Hepatocyte (in vitro differentiated cells): ENCODE results near the gene LRBA. TPM values are rescaled to one million over a fixed set of nuclear protein-coding genes. Genes with fewer than 3 reads are reported as not detected.

Source experiments
- DNase-seq: peaks from one replicate; pipeline ENCODE4 v3.0.0-alpha.2; 2016; ENCODE audit warnings: low spot score
- H2AFZ ChIP-seq: fragments of 200-600 bp; sonication (generic); 2 replicates; pipeline ENCODE4 v1.6.0; 2016; ENCODE audit warnings: antibody characterized with exemption, mild to moderate bottlenecking
- H3K27ac ChIP-seq: fragments of 200-600 bp; sonication (generic); 2 replicates; pipeline ENCODE4 v1.5.1; 2016; ENCODE audit warnings: mild to moderate bottlenecking
- H3K27me3 ChIP-seq: fragments of 200-600 bp; sonication (generic); 2 replicates; pipeline ENCODE4 v1.6.1; 2016
- H3K36me3 ChIP-seq: fragments of 200-600 bp; sonication (generic); replicated peaks from 2 replicates; pipeline ENCODE4 v1.5.1; 2016; ENCODE audit warnings: low read depth; ENCODE audit not compliant: insufficient read depth
- H3K4me1 ChIP-seq: fragments of 200-600 bp; sonication (generic); 2 replicates; pipeline ENCODE4 v1.5.1; 2016; ENCODE audit warnings: mild to moderate bottlenecking, moderate library complexity; ENCODE audit not compliant: insufficient read depth
- H3K4me2 ChIP-seq: fragments of 200-600 bp; sonication (generic); 2 replicates; pipeline ENCODE4 v1.6.0; 2016
- H3K4me3 ChIP-seq: fragments of 200-600 bp; sonication (generic); 2 replicates; pipeline ENCODE4 v1.5.1; 2016; ENCODE audit warnings: mild to moderate bottlenecking
- H3K79me2 ChIP-seq: fragments of 200-600 bp; sonication (generic); 2 replicates; pipeline ENCODE4 v1.6.0; 2017; ENCODE audit warnings: mild to moderate bottlenecking
- H3K9me2 ChIP-seq: fragments of 200-600 bp; sonication (generic); replicated peaks from 2 replicates; pipeline ENCODE4 v1.6.0; 2017; ENCODE audit warnings: mild to moderate bottlenecking; ENCODE audit not compliant: insufficient read depth
- H3K9me3 ChIP-seq: fragments of 200-600 bp; sonication (generic); 2 replicates; pipeline ENCODE4 v1.5.1; 2016; ENCODE audit warnings: low read depth, mild to moderate bottlenecking
- H4K20me1 ChIP-seq: fragments of 200-600 bp; sonication (generic); 2 replicates; pipeline ENCODE4 v1.6.0; 2016; ENCODE audit warnings: mild to moderate bottlenecking; ENCODE audit not compliant: insufficient read depth, poor library complexity, severe bottlenecking
- CTCF ChIP-seq: fragments of 200-600 bp; sonication (generic); IDR thresholded peaks from 2 replicates; pipeline ENCODE4 v1.5.1; 2016; ENCODE audit warnings: antibody characterized with exemption, mild to moderate bottlenecking; ENCODE audit not compliant: poor library complexity
- EZH2 ChIP-seq: fragments of 200-600 bp; sonication (generic); IDR thresholded peaks from 2 replicates; pipeline ENCODE4 v1.6.1; 2016; ENCODE audit warnings: antibody characterized with exemption, mild to moderate bottlenecking, borderline replicate concordance
- EZH2phosphoT487 ChIP-seq: fragments of 200-600 bp; sonication (generic); IDR thresholded peaks from one replicate; pipeline ENCODE4 v1.6.1; 2018; ENCODE audit warnings: antibody characterized with exemption, mild to moderate bottlenecking, low read depth, moderate library complexity; ENCODE audit not compliant: unreplicated experiment, severe bottlenecking
- WGBS: methylation state at CpG from one replicate; pipeline ENCODE4 v1.1.6; 2016; ENCODE audit warnings: low lambda C conversion rate; ENCODE audit errors: missing lambda C conversion rate; 5-methylcytosine and 5-hydroxymethylcytosine counted together
- polyA plus RNA-seq: library from polyadenylated mRNA; unstranded; fragments of >200 nt; fragmentation: Nextera tagmentation; extraction: Ambion mirVana; gene quantifications from 2 replicates; pipeline ENCODE4 v1.2.1, GENCODE V29; 2016
- total RNA-seq: library from RNA; depleted of rRNA; stranded (reverse); fragments of >200 nt; gene quantifications from 2 replicates; pipeline ENCODE4 v1.2.3, GENCODE V29; 2014

Gene LRBA
- total and polyA plus RNA-seq, 2 experiments from 2014 or later = 14.1 to 69.4 TPM

DNA sequence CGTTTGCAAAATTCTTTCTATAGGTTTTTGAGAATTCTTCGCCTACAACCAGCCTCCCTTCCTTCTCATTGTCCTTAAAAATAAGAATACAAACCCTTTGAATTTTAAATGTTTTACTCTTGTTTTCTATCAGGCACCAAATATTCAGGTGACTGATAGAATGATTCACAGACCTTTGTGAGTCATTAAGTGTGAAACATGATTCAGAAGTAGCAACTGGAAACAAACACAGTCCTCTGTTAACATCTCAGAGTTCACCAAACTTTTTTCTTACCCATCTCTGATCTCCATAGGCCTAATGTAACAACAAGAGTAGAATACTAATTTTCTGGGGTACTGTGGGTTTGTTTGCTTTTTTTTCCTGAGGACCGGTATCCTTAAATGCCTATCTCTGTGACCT is 496.5 kb downstream of the LRBA start:
- H3K4me2 ChIP-seq = no peak overlapping the region
- no peaks in the 10 kb centered on the region for H3K9me2 ChIP-seq
- H3K27ac ChIP-seq = no peak overlapping the region
- no peaks in the 10 kb centered on the region for H3K9me3 ChIP-seq
- no peaks in the 10 kb centered on the region for H3K27me3 ChIP-seq
- no peak for DNase-seq
- H4K20me1 ChIP-seq = no peaks in the 10 kb centered on the region
- H3K4me1 ChIP-seq = no peaks in the 10 kb centered on the region
- H3K4me3 ChIP-seq = no peak overlapping the region
- no peaks in the 10 kb centered on the region for H3K36me3 ChIP-seq
- TF ChIP-seq CTCF (no peak), EZH2 (no peak), EZH2phosphoT487 (no peak)
- WGBS = 90% methylated on average over 3 of the region's 3 CpGs
- no peaks in the 10 kb centered on the region for H3K79me2 ChIP-seq
- no peak overlapping the region for H2AFZ ChIP-seq

DNA sequence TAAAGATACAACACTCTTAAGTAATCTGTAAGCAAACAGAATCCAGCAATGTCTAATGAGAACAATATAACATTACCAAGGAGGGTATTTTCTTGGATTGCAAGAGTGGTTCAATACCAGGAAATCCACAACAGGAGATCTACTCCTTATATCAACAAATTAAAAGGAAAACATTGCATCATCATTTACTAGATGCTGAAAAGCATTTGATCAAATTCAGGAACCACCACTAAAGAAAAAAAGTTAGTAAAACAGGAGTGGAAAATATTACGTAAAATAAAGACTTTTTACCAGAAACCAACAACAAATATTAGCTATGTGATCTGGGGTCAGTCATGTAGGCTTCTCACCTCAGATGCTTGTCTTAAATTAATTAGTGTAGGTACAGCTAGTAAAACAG is 499.9 kb downstream of the LRBA start:
- no peak for TF ChIP-seq EZH2
- no peak for TF ChIP-seq EZH2phosphoT487
- TF ChIP-seq CTCF = no peak
- Histone ChIP-seq H3K4me2 (no peak overlapping the region), H3K4me1 (no peaks in the 10 kb centered on the region), H3K27me3 (no peaks in the 10 kb centered on the region), H2AFZ (no peak overlapping the region), H4K20me1 (no peaks in the 10 kb centered on the region), H3K79me2 (no peaks in the 10 kb centered on the region), H3K9me3 (no peaks in the 10 kb centered on the region), H3K36me3 (no peaks in the 10 kb centered on the region), H3K4me3 (no peak overlapping the region), H3K27ac (no peak overlapping the region), H3K9me2 (no peaks in the 10 kb centered on the region)
- no peak for DNase-seq
- 89% methylated on average over 1 of the region's 1 CpG for WGBS

DNA sequence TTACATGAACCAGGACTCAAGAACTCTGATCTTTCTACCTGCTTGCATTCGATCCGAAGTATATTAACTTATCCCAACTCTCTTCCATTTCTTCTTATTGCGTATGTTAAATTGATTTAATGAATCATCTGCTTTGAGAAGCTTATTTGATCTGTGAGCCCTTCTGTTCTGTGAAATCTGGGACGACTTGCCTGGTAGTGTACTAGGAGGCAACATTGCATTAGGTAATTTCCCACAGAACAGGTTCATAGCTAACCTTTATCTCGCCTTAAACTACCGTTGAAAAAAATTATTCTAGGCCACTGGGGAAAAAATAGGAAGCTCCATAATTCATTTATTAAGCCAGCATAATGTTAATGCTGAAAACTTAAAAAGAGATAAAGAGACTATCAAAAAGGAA is 500.4 kb downstream of the LRBA start:
- Histone ChIP-seq H4K20me1 (no peaks in the 10 kb centered on the region), H3K9me3 (no peaks in the 10 kb centered on the region), H3K36me3 (no peaks in the 10 kb centered on the region), H2AFZ (no peak overlapping the region), H3K4me2 (no peak overlapping the region), H3K4me1 (no peaks in the 10 kb centered on the region), H3K79me2 (no peaks in the 10 kb centered on the region), H3K27ac (no peak overlapping the region), H3K27me3 (no peaks in the 10 kb centered on the region), H3K4me3 (no peak overlapping the region), H3K9me2 (no peaks in the 10 kb centered on the region)
- 95% methylated on average over 6 of the region's 6 CpGs for WGBS
- no peak for DNase-seq
- no peak for TF ChIP-seq CTCF
- TF ChIP-seq EZH2phosphoT487 = no peak
- no peak for TF ChIP-seq EZH2
